ENCODE results near the gene LPCAT2. TPM values are rescaled to one million over a fixed set of nuclear protein-coding genes. Genes with fewer than 3 reads are reported as not detected.

The LPCAT2 gene
- total RNA-seq, 1 donor from 2014 or later, result 3.1 TPM

- DNase-seq, result no peak
Measured at GRCh38 chr16:55480228-55480655, 28.6 kb upstream of the LPCAT2 start.

DNA sequence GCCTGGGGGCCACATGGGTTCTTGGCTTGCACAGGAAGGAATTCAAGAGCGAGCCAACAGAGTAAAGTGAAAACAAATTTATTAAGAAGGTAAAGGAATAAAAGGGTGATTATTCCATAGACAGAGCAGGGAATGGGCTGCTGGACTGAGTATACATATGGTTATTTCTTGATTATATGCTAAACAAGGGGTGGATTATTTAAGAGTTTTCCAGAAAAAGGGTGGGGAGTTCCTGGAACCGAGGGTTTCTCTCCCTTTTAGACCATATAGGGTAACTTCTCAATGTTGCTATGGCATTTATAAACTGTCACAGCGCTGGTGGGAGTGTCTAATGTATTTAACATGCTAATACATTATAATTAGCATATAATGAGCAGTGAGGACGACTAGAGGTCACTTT, 27.8 kb upstream of the LPCAT2 start:
- no peak for DNase-seq

DNA sequence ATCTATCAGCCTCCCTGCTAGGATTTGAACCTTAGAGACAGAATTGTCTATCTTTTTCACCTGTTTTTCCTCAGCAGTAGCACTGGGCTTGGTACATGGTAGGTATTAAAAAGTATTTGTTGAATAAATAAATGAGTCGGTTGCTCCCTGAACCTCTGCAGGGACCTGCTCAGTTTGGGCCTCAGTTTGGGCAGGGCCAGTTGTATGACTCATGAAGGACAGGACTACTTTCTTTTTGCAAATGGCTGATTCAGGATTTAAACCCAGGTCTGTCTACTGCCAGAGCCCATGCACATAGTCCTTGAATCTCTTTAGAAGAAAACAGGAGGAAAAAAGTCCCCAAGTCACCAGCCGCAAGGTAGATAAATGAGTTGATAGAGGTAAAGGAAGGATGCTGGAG, 26.8 kb upstream of the LPCAT2 start:
- DNase-seq, result no peak

GRCh38 chr16:55487048-55487803, 21.6 kb upstream of the LPCAT2 start:
- DNase-seq, result no peak

- DNase-seq, result no peak
Measured at GRCh38 chr16:55488306-55488705, 20.6 kb upstream of the LPCAT2 start.

DNA sequence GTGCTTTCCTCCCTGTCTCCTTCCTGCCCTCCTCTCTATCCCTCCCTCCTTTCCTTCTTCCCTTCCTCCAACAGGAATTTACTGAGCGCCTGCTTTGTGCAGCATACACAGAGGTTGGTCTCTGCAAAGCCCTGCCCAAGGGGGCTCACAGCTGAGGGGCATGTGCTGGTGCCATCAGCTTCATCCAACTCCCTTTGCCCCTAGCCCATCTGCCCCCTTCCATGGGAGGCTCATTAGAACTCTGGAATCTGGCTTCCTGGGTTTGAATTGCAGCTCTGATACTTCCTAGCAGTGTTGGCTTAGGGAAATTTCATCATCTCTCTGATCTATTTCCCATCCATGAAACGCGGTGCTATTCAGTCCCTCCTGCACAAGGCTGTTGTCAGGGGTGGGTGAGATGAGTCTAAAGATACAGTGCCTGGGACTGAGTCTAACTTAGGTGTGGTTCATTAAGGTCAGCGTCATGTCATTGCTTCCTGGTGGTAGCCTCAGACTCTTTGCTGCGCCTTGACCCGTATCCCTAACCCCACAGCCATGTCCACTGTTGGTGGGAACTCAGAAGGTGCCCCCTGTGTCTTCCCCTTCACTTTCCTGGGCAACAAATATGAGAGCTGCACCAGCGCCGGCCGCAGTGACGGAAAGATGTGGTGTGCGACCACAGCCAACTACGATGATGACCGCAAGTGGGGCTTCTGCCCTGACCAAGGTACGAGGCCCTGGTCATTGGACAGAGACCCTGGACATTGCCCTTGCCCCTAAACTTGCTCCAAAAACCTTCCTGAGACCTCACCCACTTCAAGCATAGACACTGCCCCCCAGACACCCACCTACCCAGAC, 19.5 kb upstream of the LPCAT2 start:
- no peak for DNase-seq

- no peak for DNase-seq
Measured at GRCh38 chr16:55489956-55490265, 19.0 kb upstream of the LPCAT2 start.

GRCh38 chr16:55490301-55490700, 18.6 kb upstream of the LPCAT2 start:
- no peak for DNase-seq

DNA sequence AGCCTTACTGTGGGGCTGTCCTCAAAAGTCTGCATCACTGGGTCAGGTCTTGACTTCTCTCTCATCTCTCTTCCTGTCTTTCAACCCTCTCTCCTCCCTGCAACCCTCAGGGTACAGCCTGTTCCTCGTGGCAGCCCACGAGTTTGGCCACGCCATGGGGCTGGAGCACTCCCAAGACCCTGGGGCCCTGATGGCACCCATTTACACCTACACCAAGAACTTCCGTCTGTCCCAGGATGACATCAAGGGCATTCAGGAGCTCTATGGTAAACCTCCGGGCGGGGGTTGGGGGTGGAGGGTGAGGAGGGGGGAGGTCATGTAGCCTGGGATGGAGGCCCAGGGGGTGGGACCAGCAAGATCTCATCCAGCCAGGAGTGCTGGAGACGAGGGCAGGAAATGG, 17.2 kb upstream of the LPCAT2 start:
- no peak for DNase-seq

- no peak for DNase-seq
Measured at GRCh38 chr16:55492756-55493380, 16.0 kb upstream of the LPCAT2 start.

DNA sequence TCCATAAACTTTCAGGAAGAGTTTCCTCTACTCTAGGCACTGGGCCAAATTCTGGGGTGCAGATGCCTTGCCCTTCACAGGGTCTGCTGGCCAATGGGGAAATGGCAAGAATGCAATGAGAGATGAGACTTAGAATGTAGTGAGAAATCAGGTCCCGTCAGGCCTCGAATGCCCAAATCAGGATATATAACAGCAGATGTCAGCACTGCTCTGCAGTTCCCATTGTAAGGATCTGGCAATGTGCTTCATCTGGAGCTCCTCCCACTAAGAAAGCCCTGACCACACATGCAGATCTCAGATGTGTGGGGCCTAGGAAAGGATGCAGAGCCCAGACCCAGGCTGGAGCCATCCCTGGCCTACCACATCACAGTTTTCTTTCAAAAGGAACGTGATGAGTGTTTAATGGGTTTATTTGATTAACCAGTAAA, 13.9 kb upstream of the LPCAT2 start:
- peak; percentile 28 for DNase-seq

DNA sequence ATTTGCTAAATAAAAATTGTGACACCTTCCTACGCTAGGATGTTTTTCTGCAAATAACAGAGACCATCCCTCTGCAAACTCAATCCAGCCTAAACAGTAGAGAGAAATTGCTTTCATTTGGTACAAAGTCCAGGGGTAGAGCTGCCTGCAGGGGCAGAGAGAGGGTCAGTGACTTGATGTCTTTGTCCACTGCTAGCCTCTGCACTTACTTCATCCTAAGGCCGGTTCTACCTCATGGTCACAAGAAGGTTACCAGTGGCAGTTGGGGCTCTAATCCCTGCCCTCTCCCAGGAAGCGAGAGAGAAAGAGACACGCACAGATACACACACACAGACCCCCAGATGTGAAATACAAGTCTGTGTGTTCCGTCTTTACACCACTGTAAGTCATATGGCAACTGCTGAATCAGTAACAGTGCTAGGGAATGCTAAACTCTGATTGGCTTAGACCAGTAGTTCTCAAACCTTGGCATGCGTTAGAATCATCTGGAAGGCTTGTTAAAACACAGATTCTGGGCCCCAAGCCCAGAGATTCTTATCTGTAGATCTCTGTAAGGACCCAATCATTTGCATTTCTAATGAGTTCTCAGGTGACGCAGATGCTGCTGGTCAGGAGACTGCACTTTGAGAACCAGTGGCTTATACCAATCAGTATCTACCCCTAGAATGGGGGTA, 13.1 kb upstream of the LPCAT2 start:
- DNase-seq, result no peak

GRCh38 chr16:55496509-55497145, 12.2 kb upstream of the LPCAT2 start:
- DNase-seq, result no peak

- DNase-seq, result no peak
Measured at GRCh38 chr16:55497558-55497957, 11.3 kb upstream of the LPCAT2 start.

- DNase-seq, result no peak
Measured at GRCh38 chr16:55498101-55498500, 10.8 kb upstream of the LPCAT2 start.

GRCh38 chr16:55499281-55499680, 9.6 kb upstream of the LPCAT2 start:
- DNase-seq, result no peak

DNA sequence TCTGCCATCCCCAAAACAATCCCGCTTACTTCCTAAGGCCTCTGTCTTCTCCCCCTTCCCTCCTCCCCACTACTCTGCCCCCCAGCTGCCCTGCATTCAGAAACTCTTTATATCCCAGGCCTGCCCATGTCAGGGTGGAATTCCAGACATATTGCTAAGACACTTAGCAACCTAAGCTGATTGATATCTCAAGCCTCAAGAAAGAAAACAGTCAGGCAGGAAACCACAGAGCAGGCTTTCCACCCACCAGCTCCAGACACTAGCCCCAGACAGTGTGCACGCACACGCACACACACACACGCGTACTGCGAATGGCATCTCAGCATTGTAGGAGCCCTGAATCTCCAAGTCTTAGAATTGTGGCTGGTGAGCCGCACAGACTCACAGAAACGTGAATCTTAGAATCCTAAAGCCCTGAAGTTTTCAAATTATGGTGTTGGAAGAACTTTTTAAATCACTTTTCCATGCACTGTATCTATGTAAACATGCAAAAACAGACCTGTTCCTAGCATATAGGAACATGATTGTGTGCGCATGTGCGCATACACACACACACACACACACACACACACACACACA, 8.8 kb upstream of the LPCAT2 start:
- no peak for DNase-seq

DNA sequence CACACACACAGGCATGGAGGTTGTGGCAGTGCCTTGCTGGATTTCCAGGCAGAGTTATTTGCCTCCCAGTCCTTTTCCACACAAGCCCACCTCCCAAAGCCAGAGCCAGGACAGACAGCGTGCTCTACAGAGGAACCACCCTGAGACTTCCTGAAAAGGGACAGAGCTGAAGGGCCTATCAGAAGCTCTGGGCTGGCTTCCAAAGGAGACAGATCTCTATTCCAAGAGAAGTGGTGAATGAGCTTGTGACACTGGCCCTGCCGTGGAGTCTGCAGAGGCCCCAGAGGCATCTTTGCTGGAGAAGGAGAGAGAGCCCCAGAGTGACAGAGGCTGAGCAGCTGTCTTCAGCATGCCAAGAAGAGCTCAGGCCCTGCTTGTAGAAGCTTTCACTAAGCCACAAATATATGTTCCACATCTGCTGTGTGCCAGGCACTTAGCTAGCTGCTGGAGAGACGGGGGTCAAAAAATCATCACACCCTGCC, 8.3 kb upstream of the LPCAT2 start:
- DNase-seq, result no peak

DNA sequence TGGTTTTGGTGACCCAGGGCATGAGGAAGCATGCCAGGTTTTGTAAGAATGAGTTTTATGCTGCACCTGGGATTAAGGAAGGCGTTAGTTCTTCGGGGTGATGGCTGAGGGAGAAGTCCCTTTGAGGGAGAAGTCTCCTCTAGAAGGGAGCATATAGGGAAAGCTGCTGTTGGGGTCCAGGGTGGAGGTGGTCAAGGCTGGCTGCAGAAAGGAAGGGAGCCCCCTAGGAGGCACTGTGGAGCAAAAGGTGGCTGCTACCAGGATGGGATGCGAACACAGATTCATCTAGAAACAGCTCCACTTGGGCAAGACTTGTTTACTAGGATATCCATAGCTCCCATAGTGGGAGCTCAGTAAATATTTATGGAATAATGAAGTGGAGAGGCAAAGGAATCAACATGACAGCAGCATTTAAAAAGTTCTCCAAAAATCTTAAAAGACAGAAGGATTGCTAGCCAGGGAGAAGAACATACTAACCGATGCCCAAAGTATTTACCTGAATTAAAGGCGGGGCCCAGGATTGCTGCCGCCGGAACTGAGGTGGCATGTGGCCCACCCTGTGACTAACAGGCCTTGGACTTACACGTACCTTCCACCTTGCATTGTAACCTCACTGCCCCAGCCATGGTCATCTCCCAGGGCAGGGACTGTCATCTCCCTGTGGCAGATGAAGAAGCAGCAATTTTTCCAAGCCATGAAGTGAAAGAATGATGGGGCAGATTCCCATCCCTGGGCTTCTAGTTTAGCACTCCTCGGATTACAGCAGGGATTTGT, 7.1 kb upstream of the LPCAT2 start:
- DNase-seq, result no peak

DNA sequence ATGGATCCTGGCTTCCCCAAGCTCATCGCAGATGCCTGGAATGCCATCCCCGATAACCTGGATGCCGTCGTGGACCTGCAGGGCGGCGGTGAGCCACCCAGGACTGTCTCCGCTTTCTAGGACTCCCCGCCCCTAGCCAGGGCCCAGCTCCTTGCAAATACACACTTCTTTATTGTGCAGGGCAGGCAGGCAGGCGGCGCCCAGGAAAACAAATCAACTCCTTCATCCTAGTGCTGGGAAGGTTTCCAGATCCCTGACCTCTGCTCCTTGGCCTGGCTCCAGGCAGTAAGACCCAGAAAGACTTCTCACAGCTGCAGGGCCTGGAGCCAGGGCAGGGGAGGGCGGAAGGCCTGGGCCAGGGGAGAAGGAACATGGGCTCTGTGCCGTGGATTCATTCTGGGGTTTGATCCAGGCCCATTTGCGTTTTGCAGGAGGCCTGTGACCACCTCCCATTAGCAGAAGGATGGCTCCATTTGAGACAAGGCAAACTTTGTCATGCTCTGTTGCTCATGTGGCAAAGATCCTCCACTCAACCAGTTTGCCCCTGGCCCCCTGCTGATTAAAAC, 6.0 kb upstream of the LPCAT2 start:
- DNase-seq, result peak; percentile 86

Measured in occipital lobe (tissue), 2 donors.